ENCODE data around the gene EMCN. TPM values are rescaled to one million over a fixed set of nuclear protein-coding genes. Genes with fewer than 3 reads are reported as not detected.

EMCN gene
- total RNA-seq, 1 donor from 2014 or later, result 4.3 TPM

GRCh38 chr4:100525686-100526085 lies 7.9 kb upstream of the EMCN start:
- Mint-ChIP-seq H3K36me3 (peaks cover 2% of the 10 kb centered on the region), H3K27ac (no peak overlapping the region), H3K9me3 (peaks cover 27% of the 10 kb centered on the region), H3K4me3 (no peak overlapping the region), H3K4me1 (no peaks in the 10 kb centered on the region), H3K27me3 (ENCODE audit: low read depth) (no peaks in the 10 kb centered on the region)
- no peak for DNase-seq (ENCODE audit: low spot score in 2 of 2, unreplicated experiment in 2 of 2)
- no peak for TF ChIP-seq CTCF (IDR thresholded peaks at IDR 0.05; ENCODE audit: unreplicated experiment)

GRCh38 chr4:100519205-100519604 lies 1.4 kb upstream of the EMCN start:
- TF ChIP-seq CTCF (IDR thresholded peaks at IDR 0.05; ENCODE audit: unreplicated experiment), result no peak
- Mint-ChIP-seq H3K4me3 (no peak overlapping the region), H3K4me1 (peaks cover 18% of the 10 kb centered on the region), H3K9me3 (peaks cover 2% of the 10 kb centered on the region), H3K36me3 (no peaks in the 10 kb centered on the region), H3K27ac (no peak overlapping the region), H3K27me3 (ENCODE audit: low read depth) (no peaks in the 10 kb centered on the region)
- no peak for DNase-seq (ENCODE audit: low spot score in 2 of 2, unreplicated experiment in 2 of 2)

- Mint-ChIP-seq H3K36me3 (no peaks in the 10 kb centered on the region), H3K27me3 (ENCODE audit: low read depth) (no peaks in the 10 kb centered on the region), H3K9me3 (peaks cover 6% of the 10 kb centered on the region), H3K4me3 (no peak overlapping the region), H3K27ac (no peak overlapping the region), H3K4me1 (peaks cover 20% of the 10 kb centered on the region)
- DNase-seq (ENCODE audit: low spot score in 2 of 2, unreplicated experiment in 2 of 2), result no peak
- no peak for TF ChIP-seq CTCF (IDR thresholded peaks at IDR 0.05; ENCODE audit: unreplicated experiment)
These were observed 1.6 kb downstream of the EMCN start for GRCh38 chr4:100516225-100516624.

GRCh38 chr4:100511896-100512295 lies 5.9 kb downstream of the EMCN start:
- H3K36me3 Mint-ChIP-seq, result no peaks in the 10 kb centered on the region
- H3K27me3 Mint-ChIP-seq (ENCODE audit: low read depth), result no peaks in the 10 kb centered on the region
- peaks cover 6% of the 10 kb centered on the region for H3K9me3 Mint-ChIP-seq
- H3K4me1 Mint-ChIP-seq, result peaks cover 6% of the 10 kb centered on the region
- TF ChIP-seq CTCF (IDR thresholded peaks at IDR 0.05; ENCODE audit: unreplicated experiment), result no peak
- no peak overlapping the region for H3K4me3 Mint-ChIP-seq
- H3K27ac Mint-ChIP-seq, result no peak overlapping the region
- no peak for DNase-seq (ENCODE audit: low spot score in 2 of 2, unreplicated experiment in 2 of 2)

GRCh38 chr4:100510551-100510950 lies 7.3 kb downstream of the EMCN start:
- DNase-seq (ENCODE audit: low spot score in 2 of 2, unreplicated experiment in 2 of 2), result no peak
- Mint-ChIP-seq H3K9me3 (peaks cover 6% of the 10 kb centered on the region), H3K4me1 (peaks cover 6% of the 10 kb centered on the region), H3K36me3 (no peaks in the 10 kb centered on the region), H3K4me3 (no peak overlapping the region), H3K27me3 (ENCODE audit: low read depth) (no peaks in the 10 kb centered on the region), H3K27ac (no peak overlapping the region)
- no peak for TF ChIP-seq CTCF (IDR thresholded peaks at IDR 0.05; ENCODE audit: unreplicated experiment)

GRCh38 chr4:100509386-100509785 lies 8.4 kb downstream of the EMCN start:
- no peak overlapping the region for H3K27ac Mint-ChIP-seq

More at GRCh38 chr4:100509386-100509785, 8.4 kb downstream of the EMCN start:
- Mint-ChIP-seq H3K27me3 (ENCODE audit: low read depth) (no peaks in the 10 kb centered on the region), H3K4me1 (peaks cover 6% of the 10 kb centered on the region), H3K4me3 (no peak overlapping the region), H3K36me3 (no peaks in the 10 kb centered on the region), H3K9me3 (peaks cover 11% of the 10 kb centered on the region)
- no peak for DNase-seq (ENCODE audit: low spot score in 2 of 2, unreplicated experiment in 2 of 2)
- no peak for TF ChIP-seq CTCF (IDR thresholded peaks at IDR 0.05; ENCODE audit: unreplicated experiment)

Data from mesothelial cell of epicardium (in vitro differentiated cells).